Spleen (tissue), 11 donors: Measurements from ENCODE around the gene NBEA. TPM values are rescaled to one million over a fixed set of nuclear protein-coding genes. Genes with fewer than 3 reads are reported as not detected.

Experiments
- DNase-seq: peaks from one replicate; pipeline ENCODE4 v3.0.0-alpha.2; 2020
- H3K27ac ChIP-seq, 8 donors: fragments of 200-600 bp; sonication (generic) in 7 of 8; 1 replicate in 4 of 8; 2 replicates in 4 of 8; pipeline versions ENCODE4 v1.5.0 to v1.8.0; 2016 to 2021; ENCODE audit warnings: inconsistent platforms in 4 of 8, mild to moderate bottlenecking in 4 of 8, moderate library complexity in 1 of 8
- H3K27me3 ChIP-seq, 7 donors: fragments of 200-600 bp; sonication (generic) in 6 of 7; replicated peaks in 1 of 7; 1 replicate in 4 of 7; 2 replicates in 3 of 7; pipeline versions ENCODE4 v1.5.0 to v1.8.0; 2016 to 2021; ENCODE audit warnings: inconsistent platforms in 3 of 7, mild to moderate bottlenecking in 1 of 7
- H3K36me3 ChIP-seq, 6 donors: fragments of 200-600 bp; sonication (generic) in 5 of 6; 1 replicate in 4 of 6; 2 replicates in 2 of 6; pipeline versions ENCODE4 v1.5.0 to v1.8.0; 2016 to 2021; ENCODE audit warnings: inconsistent platforms in 2 of 6
- H3K4me1 ChIP-seq, 6 donors: fragments of 200-600 bp; sonication (generic) in 5 of 6; 1 replicate in 3 of 6; 2 replicates in 3 of 6; pipeline versions ENCODE4 v1.5.0 to v1.8.0; 2016 to 2021; ENCODE audit warnings: inconsistent platforms in 3 of 6
- H3K4me3 ChIP-seq, 8 donors: fragments of 200-600 bp; sonication (generic) in 7 of 8; 1 replicate in 4 of 8; 2 replicates in 4 of 8; pipeline versions ENCODE4 v1.5.0 to v1.8.0; 2016 to 2021; ENCODE audit warnings: inconsistent platforms in 4 of 8, mild to moderate bottlenecking in 4 of 8, moderate library complexity in 2 of 8
- H3K9me3 ChIP-seq, 8 donors: fragments of 200-600 bp; sonication (generic) in 7 of 8; 1 replicate in 4 of 8; 2 replicates in 4 of 8; pipeline versions ENCODE4 v1.5.0 to v1.8.0; 2016 to 2021; ENCODE audit warnings: inconsistent platforms in 4 of 8
- CTCF ChIP-seq, 11 experiments: fragments of 200-600 bp in 7 of 11; fragments of 450-650 bp in 4 of 11; sonication (generic) in 4 of 11; IDR thresholded peaks in 8 of 11; conservative IDR thresholded peaks in 3 of 11; 1 replicate in 7 of 11; 2 replicates in 4 of 11; pipeline versions ENCODE4 v1.4.0 to v1.8.0; 2016 to 2021; ENCODE audit warnings: antibody characterized with exemption in 11 of 11, inconsistent platforms in 4 of 11, mild to moderate bottlenecking in 1 of 11
- POLR2A ChIP-seq, 3 donors: fragments of 450-650 bp; IDR thresholded peaks; one replicate each; pipeline ENCODE4 v1.5.1; 2017; ENCODE audit warnings: antibody characterized with exemption in 3 of 3, mild to moderate bottlenecking in 1 of 3
- POLR2AphosphoS5 ChIP-seq, 3 donors: sonication (generic); formaldehyde crosslinking; IDR thresholded peaks; one replicate each; pipeline ENCODE4 v1.5.1; 2017; ENCODE audit warnings: antibody characterized with exemption in 3 of 3
- WGBS, 5 donors: extraction: QIAGEN DNeasy Blood & Tissue Kit in 3 of 5; methylation state at CpG; one replicate each; pipeline versions ENCODE4 v1.1.5 to v1.1.7; 2013 to 2018; 5-methylcytosine and 5-hydroxymethylcytosine counted together
- intact Hi-C: fragments of 100-400 bp; cut with DNase I; formaldehyde crosslinking; loops from one replicate; pipeline ENCODE4 v1.15.0; 2023; ENCODE audit warnings: low total_unique reads
- polyA plus RNA-seq, 3 donors: library from polyadenylated mRNA; stranded (reverse); fragments of 200-250 nt; gene quantifications; one replicate each; pipeline ENCODE4 v1.2.1, GENCODE V29; 2013
- total RNA-seq, 7 donors: library from RNA; depleted of rRNA in 3 of 7; stranded (reverse); fragments of >200 nt in 3 of 7; fragmentation: NEBNext Ultra II Directional in 4 of 7; extraction: Animal tissue kit (Norgen Biotek cat#: 25700) in 4 of 7; gene quantifications; one replicate each; pipeline versions ENCODE4 v1.1.0 to v1.2.1, GENCODE V29; 2016 to 2021
- donor health status: healthy with polysubstance abuse.
- donor health status: DM: no; HTN: no; CAD: no; lungs with moderate emphysema.
- donor health status: DM: no; HTN: no; CAD: no.
- donor health status: Bipolar disorder and iron deficiency.
- donor health status: healthy.
- donor health status: DM: no; HTN: no; CAD: no.
- donor health status: DM: yes; HTN: yes; CAD: no.

Gene NBEA
- total and polyA plus RNA-seq, 10 donors = 1.8 to 27.7 (median 12.9) TPM

GRCh38 chr13:35349673-35350278 is 407.7 kb downstream of the NBEA start:
- TF ChIP-seq POLR2A (IDR thresholded peaks at IDR 0.05) (no peak), POLR2AphosphoS5 (IDR thresholded peaks at IDR 0.05) (no peak), CTCF (IDR thresholded peaks at IDR 0.05 in 8 of 11, conservative IDR thresholded peaks at IDR 0.05 in 3 of 11) (no peak)
- WGBS, 5 donors = 72 to 85% (median 83%) methylated on average over 5 of the region's 5 CpGs
- DNase-seq = no peak
- intact Hi-C loops = no loop called here
- Histone ChIP-seq H3K9me3 (no peaks in the 10 kb centered on the region), H3K36me3 (peaks cover 0 to 8% (median 0%) of the 10 kb centered on the region in 6 donors), H3K4me3 (no peak overlapping the region), H3K27ac (no peak overlapping the region), H3K27me3 (no peaks in the 10 kb centered on the region), H3K4me1 (no peaks in the 10 kb centered on the region)

GRCh38 chr13:35354285-35354684 is 412.2 kb downstream of the NBEA start:
- DNase-seq = no peak
- Histone ChIP-seq H3K9me3 (no peaks in the 10 kb centered on the region), H3K27ac (no peak overlapping the region), H3K36me3 (peaks cover 0 to 8% (median 0%) of the 10 kb centered on the region in 6 donors), H3K27me3 (no peaks in the 10 kb centered on the region), H3K4me1 (no peaks in the 10 kb centered on the region), H3K4me3 (no peak overlapping the region)
- 83 to 95% (median 95%) methylated on average over 2 of the region's 2 CpGs for WGBS, 5 donors
- intact Hi-C loops = no loop called here
- TF ChIP-seq POLR2A (IDR thresholded peaks at IDR 0.05) (no peak), POLR2AphosphoS5 (IDR thresholded peaks at IDR 0.05) (no peak), CTCF (IDR thresholded peaks at IDR 0.05 in 8 of 11, conservative IDR thresholded peaks at IDR 0.05 in 3 of 11) (no peak)

- intact Hi-C loops = no loop called here
- H3K4me1 ChIP-seq = no peaks in the 10 kb centered on the region
- no peak overlapping the region for H3K4me3 ChIP-seq
- 87 to 97% (median 89%) methylated on average over 1 of the region's 1 CpG for WGBS, 5 donors
- DNase-seq = no peak
- TF ChIP-seq POLR2A (IDR thresholded peaks at IDR 0.05) = no peak
- TF ChIP-seq CTCF (IDR thresholded peaks at IDR 0.05 in 8 of 11, conservative IDR thresholded peaks at IDR 0.05 in 3 of 11) = no peak
- no peak overlapping the region for H3K27ac ChIP-seq
- no peaks in the 10 kb centered on the region for H3K9me3 ChIP-seq
- peaks cover 0 to 8% (median 0%) of the 10 kb centered on the region in 6 donors for H3K36me3 ChIP-seq
- H3K27me3 ChIP-seq = no peaks in the 10 kb centered on the region
Observed at GRCh38 chr13:35354882-35355281, 412.8 kb downstream of the NBEA start.

GRCh38 chr13:35356572-35356971 is 414.5 kb downstream of the NBEA start:
- Histone ChIP-seq H3K4me1 (no peaks in the 10 kb centered on the region), H3K9me3 (no peaks in the 10 kb centered on the region), H3K27ac (no peak overlapping the region), H3K36me3 (peaks cover 0 to 8% (median 0%) of the 10 kb centered on the region in 6 donors), H3K4me3 (no peak overlapping the region), H3K27me3 (no peaks in the 10 kb centered on the region)
- WGBS, 5 donors = 22 to 54% (median 40%) methylated on average over 2 of the region's 2 CpGs
- DNase-seq = no peak
- intact Hi-C loops = no loop called here
- TF ChIP-seq POLR2AphosphoS5 (IDR thresholded peaks at IDR 0.05) (no peak), CTCF (IDR thresholded peaks at IDR 0.05 in 8 of 11, conservative IDR thresholded peaks at IDR 0.05 in 3 of 11) (no peak)
